Erythroblast (primary cell): ENCODE measurements around the gene EGLN3.

Experiments
- GATA1 ChIP-seq: IDR thresholded peaks from 2 replicates; pipeline ENCODE4 v1.6.1; 2011; ENCODE audit warnings: low read depth, mild to moderate bottlenecking, control low read depth, low read length, moderate library complexity
- POLR2A ChIP-seq: IDR thresholded peaks from 2 replicates; pipeline ENCODE4 v1.6.1; 2011; ENCODE audit warnings: mild to moderate bottlenecking, low read length

- TF ChIP-seq POLR2A: no peak
- TF ChIP-seq GATA1: no peak
These were observed 56.5 kb downstream of the EGLN3 start for GRCh38 chr14:33894339-33894738.
